ENCODE measurements around the gene DNM2.
"Not testable (repeated sequence)": the region's sequence is repeated elsewhere in the genome, so short reads cannot be mapped to it uniquely, and the experiment has no call there.

DNM2 gene

DNA sequence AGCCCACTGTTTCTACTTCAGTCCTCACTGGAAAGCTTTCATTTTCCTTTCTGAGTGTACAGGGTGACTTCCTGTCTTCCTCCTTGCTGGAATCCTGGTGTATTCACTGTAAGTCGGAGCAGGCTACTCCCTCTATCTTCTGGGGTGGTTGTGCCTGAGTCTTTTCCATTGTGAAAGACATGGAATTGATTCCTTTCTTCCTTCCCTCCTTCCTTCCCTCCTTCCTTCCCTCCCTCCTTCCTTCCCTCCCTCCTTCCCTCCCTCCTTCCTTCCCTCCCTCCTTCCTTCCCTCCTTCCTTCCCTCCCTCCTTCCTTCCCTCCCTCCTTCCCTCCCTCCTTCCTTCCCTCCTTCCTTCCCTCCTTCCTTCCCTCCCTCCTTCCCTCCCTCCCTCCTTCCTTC, 40.2 kb downstream of the DNM2 start:
- peaks cover 0 to 16% of the 10 kb centered on the region in 2 experiments; a peak in 2 of 3 replicates for H3K36me3 ChIP-seq (ENCODE audit: control insufficient read depth in 2 of 2, insufficient read depth in 1 of 2, low read length in 2 of 2)
- H3K4me3 ChIP-seq (ENCODE audit: low read depth, low read length); H3K4me1 ChIP-seq (ENCODE audit: control insufficient read depth, insufficient read depth, low read length); CTCF ChIA-PET; POLR2A ChIA-PET; H3K27ac ChIP-seq (ENCODE audit: extremely low read depth, low read depth, low read length); H3K9me3 ChIP-seq (ENCODE audit: control insufficient read depth, insufficient read depth, low read depth, low read length): not testable (repeated sequence)
- TF ChIP-seq PRDM1 (tag by site-specific recombination; IDR thresholded peaks at IDR 0.05) (0 out of 2 replicates have a peak, but pooled peaks have one; percentile 24), ZNF366 (tag by site-specific recombination; conservative IDR thresholded peaks at IDR 0.05) (peak; percentile 97)

DNA sequence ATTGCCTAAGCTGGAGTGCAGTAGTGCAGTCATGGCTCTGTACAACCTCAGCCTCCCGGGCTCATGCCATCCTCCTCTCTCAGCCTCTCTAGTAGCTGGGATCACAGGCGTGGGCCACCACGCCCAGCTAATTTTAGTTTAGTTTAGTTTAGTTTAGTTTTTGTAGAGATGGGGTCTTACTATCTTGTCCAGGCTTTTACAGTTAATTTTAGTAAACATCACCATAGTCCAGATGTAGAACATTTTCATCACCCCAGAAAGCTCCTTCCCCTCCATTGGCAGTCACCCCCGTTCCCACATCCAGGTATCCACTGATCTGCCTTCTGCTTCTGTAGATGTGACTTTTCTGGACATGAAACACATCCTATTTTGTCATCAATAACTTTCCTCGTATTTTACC, 41.1 kb downstream of the DNM2 start:
- H3K27ac ChIP-seq (ENCODE audit: extremely low read depth, low read depth, low read length) = no peak overlapping the region
- CTCF ChIA-PET = interaction anchor here (0.6 to 1.5 kb wide), 3 partner anchors 11 to 363 kb away, joined by 3 read pairs; no protein-coding TSS in a partner anchor
- H3K4me3 ChIP-seq (ENCODE audit: low read depth, low read length) = no peak overlapping the region

DNA sequence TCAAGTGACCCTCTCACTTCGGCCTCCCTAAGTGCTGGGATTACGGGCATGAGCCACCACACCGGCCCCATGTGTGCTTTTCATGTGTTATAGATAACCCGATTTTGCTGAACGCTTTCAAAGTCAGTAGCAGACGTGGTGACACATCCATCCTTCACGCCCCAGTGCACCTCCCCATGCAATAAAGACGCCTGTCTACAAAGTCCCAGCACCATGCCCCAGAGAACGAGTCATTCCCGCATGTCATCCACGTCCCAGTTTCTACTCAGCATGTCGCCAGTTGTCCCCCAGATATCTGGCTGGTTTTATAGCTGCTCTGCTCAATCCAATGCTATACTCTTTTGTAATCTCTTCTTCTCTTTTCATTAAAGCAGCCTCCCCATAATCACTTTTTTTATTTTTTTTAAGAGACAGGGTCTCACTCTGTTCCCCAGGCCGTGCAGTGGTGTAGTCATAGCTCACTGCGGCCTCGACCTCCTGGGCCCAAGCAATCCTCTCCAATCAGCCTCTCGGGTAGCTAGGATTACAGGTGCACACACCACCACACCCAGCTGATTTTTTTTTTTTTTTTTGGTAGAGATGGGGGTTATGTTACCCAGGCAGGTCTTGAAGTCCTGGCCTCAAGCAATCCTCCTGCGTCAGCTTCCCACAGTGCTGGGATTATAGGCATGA, 42.5 kb downstream of the DNM2 start:
- H3K36me3 ChIP-seq (ENCODE audit: control insufficient read depth in 2 of 2, insufficient read depth in 1 of 2, low read length in 2 of 2) = peaks cover 0 to 28% of the 10 kb centered on the region in 2 experiments; a peak in 2 of 3 replicates
- ChIA-PET POLR2A (interaction anchor here (0.7 to 1.1 kb wide), 3 partner anchors 9 to 75 kb away, joined by 3 read pairs; partner anchors contain the start of genes DNM2 and TMED1), CTCF (interaction anchor here (0.6 to 1.3 kb wide), 4 partner anchors 43 to 775 kb away, joined by 3 to 5 read pairs (median 4); partner anchors contain the start of gene QTRT1)
- H3K27ac ChIP-seq (ENCODE audit: extremely low read depth, low read depth, low read length) = no peak overlapping the region
- peaks cover 2% of the 10 kb centered on the region; the same call in 1 of the 2 replicates for H3K4me1 ChIP-seq (ENCODE audit: control insufficient read depth, insufficient read depth, low read length)
- H3K9me3 ChIP-seq (ENCODE audit: control insufficient read depth, insufficient read depth, low read depth, low read length) = no peaks in the 10 kb centered on the region
- H3K4me3 ChIP-seq (ENCODE audit: low read depth, low read length) = no peak overlapping the region
- TF ChIP-seq SP2 (tag by site-specific recombination; IDR thresholded peaks at IDR 0.05) = 0 out of 2 replicates have a peak, but pooled peaks have one; percentile 4
- TF ChIP-seq KLF10 (tag by site-specific recombination; IDR thresholded peaks at IDR 0.05) = 0 out of 2 replicates have a peak, but pooled peaks have one; percentile 12
- TF ChIP-seq ZNF2 (tag by site-specific recombination; IDR thresholded peaks at IDR 0.05) = peak; percentile 8; the same call in 1 of the 2 replicates
- TF ChIP-seq, protein P1, sequence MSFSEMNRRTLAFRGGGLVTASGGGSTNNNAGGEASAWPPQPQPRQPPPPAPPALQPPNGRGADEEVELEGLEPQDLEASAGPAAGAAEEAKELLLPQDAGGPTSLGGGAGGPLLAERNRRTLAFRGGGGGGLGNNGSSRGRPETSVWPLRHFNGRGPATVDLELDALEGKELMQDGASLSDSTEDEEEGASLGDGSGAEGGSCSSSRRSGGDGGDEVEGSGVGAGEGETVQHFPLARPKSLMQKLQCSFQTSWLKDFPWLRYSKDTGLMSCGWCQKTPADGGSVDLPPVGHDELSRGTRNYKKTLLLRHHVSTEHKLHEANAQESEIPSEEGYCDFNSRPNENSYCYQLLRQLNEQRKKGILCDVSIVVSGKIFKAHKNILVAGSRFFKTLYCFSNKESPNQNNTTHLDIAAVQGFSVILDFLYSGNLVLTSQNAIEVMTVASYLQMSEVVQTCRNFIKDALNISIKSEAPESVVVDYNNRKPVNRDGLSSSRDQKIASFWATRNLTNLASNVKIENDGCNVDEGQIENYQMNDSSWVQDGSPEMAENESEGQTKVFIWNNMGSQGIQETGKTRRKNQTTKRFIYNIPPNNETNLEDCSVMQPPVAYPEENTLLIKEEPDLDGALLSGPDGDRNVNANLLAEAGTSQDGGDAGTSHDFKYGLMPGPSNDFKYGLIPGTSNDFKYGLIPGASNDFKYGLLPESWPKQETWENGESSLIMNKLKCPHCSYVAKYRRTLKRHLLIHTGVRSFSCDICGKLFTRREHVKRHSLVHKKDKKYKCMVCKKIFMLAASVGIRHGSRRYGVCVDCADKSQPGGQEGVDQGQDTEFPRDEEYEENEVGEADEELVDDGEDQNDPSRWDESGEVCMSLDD (tag by site-specific recombination; IDR thresholded peaks at IDR 0.05) = no peak
- TF ChIP-seq ZNF184 (tag by site-specific recombination; IDR thresholded peaks at IDR 0.05) = peak; percentile 34; the same call in 1 of the 2 replicates
- peak; percentile 77 for TF ChIP-seq OSR2 (tag by site-specific recombination; IDR thresholded peaks at IDR 0.05)
- TF ChIP-seq ZNF366 (tag by site-specific recombination; conservative IDR thresholded peaks at IDR 0.05) = peak; percentile 44
- peak; percentile 96 for TF ChIP-seq BCL11B (tag by site-specific recombination; IDR thresholded peaks at IDR 0.05; ENCODE audit: low read depth)
- TF ChIP-seq, protein P2, sequence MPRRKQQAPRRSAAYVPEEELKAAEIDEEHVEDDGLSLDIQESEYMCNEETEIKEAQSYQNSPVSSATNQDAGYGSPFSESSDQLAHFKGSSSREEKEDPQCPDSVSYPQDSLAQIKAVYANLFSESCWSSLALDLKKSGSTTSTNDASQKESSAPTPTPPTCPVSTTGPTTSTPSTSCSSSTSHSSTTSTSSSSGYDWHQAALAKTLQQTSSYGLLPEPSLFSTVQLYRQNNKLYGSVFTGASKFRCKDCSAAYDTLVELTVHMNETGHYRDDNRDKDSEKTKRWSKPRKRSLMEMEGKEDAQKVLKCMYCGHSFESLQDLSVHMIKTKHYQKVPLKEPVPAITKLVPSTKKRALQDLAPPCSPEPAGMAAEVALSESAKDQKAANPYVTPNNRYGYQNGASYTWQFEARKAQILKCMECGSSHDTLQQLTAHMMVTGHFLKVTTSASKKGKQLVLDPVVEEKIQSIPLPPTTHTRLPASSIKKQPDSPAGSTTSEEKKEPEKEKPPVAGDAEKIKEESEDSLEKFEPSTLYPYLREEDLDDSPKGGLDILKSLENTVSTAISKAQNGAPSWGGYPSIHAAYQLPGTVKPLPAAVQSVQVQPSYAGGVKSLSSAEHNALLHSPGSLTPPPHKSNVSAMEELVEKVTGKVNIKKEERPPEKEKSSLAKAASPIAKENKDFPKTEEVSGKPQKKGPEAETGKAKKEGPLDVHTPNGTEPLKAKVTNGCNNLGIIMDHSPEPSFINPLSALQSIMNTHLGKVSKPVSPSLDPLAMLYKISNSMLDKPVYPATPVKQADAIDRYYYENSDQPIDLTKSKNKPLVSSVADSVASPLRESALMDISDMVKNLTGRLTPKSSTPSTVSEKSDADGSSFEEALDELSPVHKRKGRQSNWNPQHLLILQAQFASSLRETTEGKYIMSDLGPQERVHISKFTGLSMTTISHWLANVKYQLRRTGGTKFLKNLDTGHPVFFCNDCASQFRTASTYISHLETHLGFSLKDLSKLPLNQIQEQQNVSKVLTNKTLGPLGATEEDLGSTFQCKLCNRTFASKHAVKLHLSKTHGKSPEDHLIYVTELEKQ (tag by site-specific recombination; IDR thresholded peaks at IDR 0.05; ENCODE audit: borderline replicate concordance) = 0 out of 2 replicates have a peak, but pooled peaks have one; percentile 65
- no peak for TF ChIP-seq KLF9 (tag by site-specific recombination; IDR thresholded peaks at IDR 0.05; ENCODE audit: low read depth)
- TF ChIP-seq, protein P3, sequence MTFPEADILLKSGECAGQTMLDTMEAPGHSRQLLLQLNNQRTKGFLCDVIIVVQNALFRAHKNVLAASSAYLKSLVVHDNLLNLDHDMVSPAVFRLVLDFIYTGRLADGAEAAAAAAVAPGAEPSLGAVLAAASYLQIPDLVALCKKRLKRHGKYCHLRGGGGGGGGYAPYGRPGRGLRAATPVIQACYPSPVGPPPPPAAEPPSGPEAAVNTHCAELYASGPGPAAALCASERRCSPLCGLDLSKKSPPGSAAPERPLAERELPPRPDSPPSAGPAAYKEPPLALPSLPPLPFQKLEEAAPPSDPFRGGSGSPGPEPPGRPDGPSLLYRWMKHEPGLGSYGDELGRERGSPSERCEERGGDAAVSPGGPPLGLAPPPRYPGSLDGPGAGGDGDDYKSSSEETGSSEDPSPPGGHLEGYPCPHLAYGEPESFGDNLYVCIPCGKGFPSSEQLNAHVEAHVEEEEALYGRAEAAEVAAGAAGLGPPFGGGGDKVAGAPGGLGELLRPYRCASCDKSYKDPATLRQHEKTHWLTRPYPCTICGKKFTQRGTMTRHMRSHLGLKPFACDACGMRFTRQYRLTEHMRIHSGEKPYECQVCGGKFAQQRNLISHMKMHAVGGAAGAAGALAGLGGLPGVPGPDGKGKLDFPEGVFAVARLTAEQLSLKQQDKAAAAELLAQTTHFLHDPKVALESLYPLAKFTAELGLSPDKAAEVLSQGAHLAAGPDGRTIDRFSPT (tag by site-specific recombination; IDR thresholded peaks at IDR 0.05) = peak; percentile 79; the same call in 1 of the 2 replicates
- TF ChIP-seq, protein P4, sequence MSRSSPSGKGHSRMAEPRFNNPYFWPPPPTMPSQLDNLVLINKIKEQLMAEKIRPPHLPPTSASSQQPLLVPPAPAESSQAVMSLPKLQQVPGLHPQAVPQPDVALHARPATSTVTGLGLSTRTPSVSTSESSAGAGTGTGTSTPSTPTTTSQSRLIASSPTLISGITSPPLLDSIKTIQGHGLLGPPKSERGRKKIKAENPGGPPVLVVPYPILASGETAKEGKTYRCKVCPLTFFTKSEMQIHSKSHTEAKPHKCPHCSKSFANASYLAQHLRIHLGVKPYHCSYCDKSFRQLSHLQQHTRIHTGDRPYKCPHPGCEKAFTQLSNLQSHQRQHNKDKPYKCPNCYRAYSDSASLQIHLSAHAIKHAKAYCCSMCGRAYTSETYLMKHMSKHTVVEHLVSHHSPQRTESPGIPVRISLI (tag by site-specific recombination; IDR thresholded peaks at IDR 0.05) = peak; percentile 91
- TF ChIP-seq TCF7L2 (IDR thresholded peaks at IDR 0.05; ENCODE audit: borderline replicate concordance, low read depth, low read length) = peak; percentile 41; the same call in 1 of the 2 replicates

More for the DNA sequence above, 41.1 kb downstream of the DNM2 start:
- peak; percentile 85 for TF ChIP-seq ZNF121 (tag by site-specific recombination; IDR thresholded peaks at IDR 0.05)
- no peak for TF ChIP-seq ZNF571 (tag by site-specific recombination; IDR thresholded peaks at IDR 0.05)
- TF ChIP-seq ZNF184 (tag by site-specific recombination; IDR thresholded peaks at IDR 0.05) = no peak
- TF ChIP-seq YY1 (tag by site-specific recombination; IDR thresholded peaks at IDR 0.05) = no peak
- TF ChIP-seq, protein P5, sequence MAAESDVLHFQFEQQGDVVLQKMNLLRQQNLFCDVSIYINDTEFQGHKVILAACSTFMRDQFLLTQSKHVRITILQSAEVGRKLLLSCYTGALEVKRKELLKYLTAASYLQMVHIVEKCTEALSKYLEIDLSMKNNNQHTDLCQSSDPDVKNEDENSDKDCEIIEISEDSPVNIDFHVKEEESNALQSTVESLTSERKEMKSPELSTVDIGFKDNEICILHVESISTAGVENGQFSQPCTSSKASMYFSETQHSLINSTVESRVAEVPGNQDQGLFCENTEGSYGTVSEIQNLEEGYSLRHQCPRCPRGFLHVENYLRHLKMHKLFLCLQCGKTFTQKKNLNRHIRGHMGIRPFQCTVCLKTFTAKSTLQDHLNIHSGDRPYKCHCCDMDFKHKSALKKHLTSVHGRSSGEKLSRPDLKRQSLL (tag by site-specific recombination; IDR thresholded peaks at IDR 0.05) = no peak
- peaks cover 2% of the 10 kb centered on the region; the same call in 1 of the 2 replicates for H3K4me1 ChIP-seq (ENCODE audit: control insufficient read depth, insufficient read depth, low read length)
- H3K9me3 ChIP-seq (ENCODE audit: control insufficient read depth, insufficient read depth, low read depth, low read length) = no peaks in the 10 kb centered on the region
- POLR2A ChIA-PET = no interaction called here
- peaks cover 0 to 23% of the 10 kb centered on the region in 2 experiments; a peak in 2 of 3 replicates for H3K36me3 ChIP-seq (ENCODE audit: control insufficient read depth in 2 of 2, insufficient read depth in 1 of 2, low read length in 2 of 2)
